ENCODE results near the gene HESX1. TPM values are rescaled to one million over a fixed set of nuclear protein-coding genes. Genes with fewer than 3 reads are reported as not detected.

The HESX1 gene
- total RNA-seq, 3 donors from 2014 or later (not counting 1 experiment from before 2014, with no cell fraction given), result 0.49 to 0.55 TPM; not detected in 1

DNA sequence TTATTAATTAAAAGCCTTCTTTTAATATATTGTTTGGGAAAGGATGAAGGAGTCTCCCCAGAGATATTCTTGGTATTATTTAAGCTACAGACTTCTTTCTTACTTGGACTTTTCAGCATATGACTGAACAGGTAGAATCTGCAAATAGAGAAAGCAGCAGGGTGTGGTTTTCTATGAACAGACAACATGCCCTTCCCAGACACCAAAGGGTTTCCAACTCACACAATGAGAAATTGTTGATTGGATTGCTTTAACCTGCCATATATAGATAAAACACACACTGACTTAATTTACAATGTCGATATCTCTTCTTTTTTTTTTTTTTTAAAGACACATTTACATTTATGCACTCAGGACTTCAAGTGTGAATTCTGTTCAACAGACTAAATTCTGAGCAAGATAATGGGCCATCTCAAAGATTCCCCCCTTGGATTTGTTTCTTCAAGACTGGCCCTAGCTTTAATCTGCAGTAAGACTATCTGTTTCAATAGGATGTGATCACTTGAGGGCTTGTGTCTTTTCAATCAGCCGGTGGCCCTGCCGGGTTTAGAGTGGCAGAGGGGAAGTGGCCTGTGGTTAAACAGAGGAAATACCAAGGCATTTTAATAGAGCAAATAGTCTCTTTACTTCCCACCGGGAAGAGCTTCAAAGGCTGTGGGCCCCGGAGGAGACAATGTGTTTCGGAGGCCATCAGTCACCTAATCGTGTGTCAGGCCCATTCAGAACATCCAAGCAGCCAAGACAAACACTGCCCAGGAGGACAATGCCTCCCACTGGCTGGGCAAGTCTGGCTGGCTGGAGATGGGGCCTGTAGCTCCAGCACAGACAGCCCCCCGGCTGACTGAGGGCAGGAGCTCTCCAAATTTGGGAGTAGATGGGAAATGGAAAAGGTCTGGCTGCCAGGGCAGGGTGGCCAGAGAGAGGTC, 40.7 kb downstream of the HESX1 start:
- Histone ChIP-seq H3K27ac (ENCODE audit: low read length) (no peak overlapping the region), H3K4me1 (ENCODE audit: control insufficient read depth, insufficient read depth, low read length) (peaks cover 8% of the 10 kb centered on the region), H3K36me3 (ENCODE audit: control insufficient read depth, insufficient read depth, low read length) (no peaks in the 10 kb centered on the region), H3K4me3 (ENCODE audit: low read length) (no peak overlapping the region), H3K27me3 (ENCODE audit: control insufficient read depth, insufficient read depth, low read length) (peaks cover 14% of the 10 kb centered on the region), H3K9me3 (ENCODE audit: control insufficient read depth, insufficient read depth, low read length) (no peaks in the 10 kb centered on the region)
- Mint-ChIP-seq H3K4me1 (peaks cover 12 to 19% of the 10 kb centered on the region in 2 donors), H3K36me3 (no peaks in the 10 kb centered on the region), H3K4me3 (peak overlapping the region; percentile 51), H3K9me3 (no peaks in the 10 kb centered on the region), H3K27me3 (ENCODE audit: low read depth in 2 of 2) (peaks cover 30 to 43% of the 10 kb centered on the region in 2 donors), H3K27ac (peak overlapping the region in 1 of 2 donors; percentile 52)
- peak in 1 of 3 donors; percentile 74 for ATAC-seq
- TF ChIP-seq, protein P1, sequence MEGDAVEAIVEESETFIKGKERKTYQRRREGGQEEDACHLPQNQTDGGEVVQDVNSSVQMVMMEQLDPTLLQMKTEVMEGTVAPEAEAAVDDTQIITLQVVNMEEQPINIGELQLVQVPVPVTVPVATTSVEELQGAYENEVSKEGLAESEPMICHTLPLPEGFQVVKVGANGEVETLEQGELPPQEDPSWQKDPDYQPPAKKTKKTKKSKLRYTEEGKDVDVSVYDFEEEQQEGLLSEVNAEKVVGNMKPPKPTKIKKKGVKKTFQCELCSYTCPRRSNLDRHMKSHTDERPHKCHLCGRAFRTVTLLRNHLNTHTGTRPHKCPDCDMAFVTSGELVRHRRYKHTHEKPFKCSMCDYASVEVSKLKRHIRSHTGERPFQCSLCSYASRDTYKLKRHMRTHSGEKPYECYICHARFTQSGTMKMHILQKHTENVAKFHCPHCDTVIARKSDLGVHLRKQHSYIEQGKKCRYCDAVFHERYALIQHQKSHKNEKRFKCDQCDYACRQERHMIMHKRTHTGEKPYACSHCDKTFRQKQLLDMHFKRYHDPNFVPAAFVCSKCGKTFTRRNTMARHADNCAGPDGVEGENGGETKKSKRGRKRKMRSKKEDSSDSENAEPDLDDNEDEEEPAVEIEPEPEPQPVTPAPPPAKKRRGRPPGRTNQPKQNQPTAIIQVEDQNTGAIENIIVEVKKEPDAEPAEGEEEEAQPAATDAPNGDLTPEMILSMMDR (IDR thresholded peaks at IDR 0.05), result no peak
- 10% methylated on average over 8 of the region's 8 CpGs for WGBS (ENCODE audit: insufficient coverage)
- intact Hi-C loops (cut with micrococcal nuclease), result no loop called here
- DNase-seq, result peak in 1 of 2 donors; percentile 23

GRCh38 chr3:57158325-57158724, 41.5 kb downstream of the HESX1 start:
- H3K36me3 ChIP-seq (ENCODE audit: control insufficient read depth, insufficient read depth, low read length), result no peaks in the 10 kb centered on the region
- peaks cover 6% of the 10 kb centered on the region for H3K4me1 ChIP-seq (ENCODE audit: control insufficient read depth, insufficient read depth, low read length)
- H3K9me3 ChIP-seq (ENCODE audit: control insufficient read depth, insufficient read depth, low read length), result no peaks in the 10 kb centered on the region
- H3K9me3 Mint-ChIP-seq, result no peaks in the 10 kb centered on the region
- peaks cover 11 to 17% of the 10 kb centered on the region in 2 donors for H3K4me1 Mint-ChIP-seq
- WGBS (ENCODE audit: insufficient coverage), result 72% methylated on average over 3 of the region's 3 CpGs
- TF ChIP-seq, protein P1 (IDR thresholded peaks at IDR 0.05), result no peak
- peaks cover 10% of the 10 kb centered on the region for H3K27me3 ChIP-seq (ENCODE audit: control insufficient read depth, insufficient read depth, low read length)
- intact Hi-C loops (cut with micrococcal nuclease), result no loop called here
- ATAC-seq (no peak), DNase-seq (no peak)
- H3K27me3 Mint-ChIP-seq (ENCODE audit: low read depth in 2 of 2), result peaks cover 28 to 39% of the 10 kb centered on the region in 2 donors
- H3K27ac Mint-ChIP-seq, result no peak overlapping the region
- no peak overlapping the region for H3K4me3 ChIP-seq (ENCODE audit: low read length)
- H3K4me3 Mint-ChIP-seq, result no peak overlapping the region
- H3K27ac ChIP-seq (ENCODE audit: low read length), result no peak overlapping the region
- no peaks in the 10 kb centered on the region for H3K36me3 Mint-ChIP-seq

DNA sequence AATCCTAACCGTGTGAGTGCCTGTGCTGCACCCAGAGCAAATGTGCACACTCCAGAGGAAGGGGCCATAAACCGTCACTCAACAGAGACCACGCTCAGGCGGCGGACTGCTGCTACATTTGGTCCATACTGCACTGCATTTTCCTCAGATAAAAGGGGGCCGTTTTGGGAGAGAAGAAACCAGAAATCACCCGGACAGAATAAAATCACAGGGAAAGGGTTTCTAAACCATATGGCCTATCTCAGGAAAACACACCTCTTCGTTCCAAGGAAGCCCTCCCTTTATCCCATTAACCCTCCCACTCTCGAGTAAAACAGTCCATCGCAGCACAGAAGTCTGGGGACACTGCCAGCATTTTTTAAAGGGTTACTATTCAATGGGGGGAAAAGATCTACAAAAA, 42.2 kb downstream of the HESX1 start:
- TF ChIP-seq, protein P1 (IDR thresholded peaks at IDR 0.05), result no peak
- H3K27me3 Mint-ChIP-seq (ENCODE audit: low read depth in 2 of 2), result peaks cover 20 to 32% of the 10 kb centered on the region in 2 donors
- WGBS (ENCODE audit: insufficient coverage), result 56% methylated on average over 7 of the region's 10 CpGs

More for the DNA sequence above, 42.2 kb downstream of the HESX1 start:
- Mint-ChIP-seq H3K9me3 (no peaks in the 10 kb centered on the region), H3K4me3 (no peak overlapping the region), H3K4me1 (peaks cover 11 to 17% of the 10 kb centered on the region in 2 donors), H3K27ac (no peak overlapping the region), H3K36me3 (no peaks in the 10 kb centered on the region)
- ATAC-seq (no peak), DNase-seq (no peak)
- Histone ChIP-seq H3K4me1 (ENCODE audit: control insufficient read depth, insufficient read depth, low read length) (peaks cover 6% of the 10 kb centered on the region), H3K36me3 (ENCODE audit: control insufficient read depth, insufficient read depth, low read length) (no peaks in the 10 kb centered on the region), H3K27me3 (ENCODE audit: control insufficient read depth, insufficient read depth, low read length) (peaks cover 6% of the 10 kb centered on the region), H3K4me3 (ENCODE audit: low read length) (no peak overlapping the region), H3K9me3 (ENCODE audit: control insufficient read depth, insufficient read depth, low read length) (no peaks in the 10 kb centered on the region), H3K27ac (ENCODE audit: low read length) (no peak overlapping the region)
- intact Hi-C loops (cut with micrococcal nuclease), result no loop called here
